GM12864 (cell line): ENCODE data around the gene TMEM50A.
A peak's percentile ranks its signal among the peaks of the same experiment; 100 is the strongest.
"Not testable (repeated sequence)": the region's sequence is repeated elsewhere in the genome, so short reads cannot be mapped to it uniquely, and the experiment has no call there.

ENCODE experiments used
- DNase-seq: peaks from one replicate; pipeline ENCODE4 v3.0.0-alpha.2; 2011; ENCODE audit warnings: low read depth
- H3K4me3 ChIP-seq: 2 replicates; pipeline ENCODE4 v1.5.1; 2011; ENCODE audit warnings: mild to moderate bottlenecking, low read depth, low read length, control low read depth
- TF ChIP-seq, protein P1 (sequence below): IDR thresholded peaks from 2 replicates; pipeline ENCODE4 v1.5.1; 2011; ENCODE audit warnings: low read depth, mild to moderate bottlenecking, moderate library complexity, low read length, control low read depth, inconsistent platforms; ENCODE audit errors: missing control alignments

The TMEM50A gene

DNA sequence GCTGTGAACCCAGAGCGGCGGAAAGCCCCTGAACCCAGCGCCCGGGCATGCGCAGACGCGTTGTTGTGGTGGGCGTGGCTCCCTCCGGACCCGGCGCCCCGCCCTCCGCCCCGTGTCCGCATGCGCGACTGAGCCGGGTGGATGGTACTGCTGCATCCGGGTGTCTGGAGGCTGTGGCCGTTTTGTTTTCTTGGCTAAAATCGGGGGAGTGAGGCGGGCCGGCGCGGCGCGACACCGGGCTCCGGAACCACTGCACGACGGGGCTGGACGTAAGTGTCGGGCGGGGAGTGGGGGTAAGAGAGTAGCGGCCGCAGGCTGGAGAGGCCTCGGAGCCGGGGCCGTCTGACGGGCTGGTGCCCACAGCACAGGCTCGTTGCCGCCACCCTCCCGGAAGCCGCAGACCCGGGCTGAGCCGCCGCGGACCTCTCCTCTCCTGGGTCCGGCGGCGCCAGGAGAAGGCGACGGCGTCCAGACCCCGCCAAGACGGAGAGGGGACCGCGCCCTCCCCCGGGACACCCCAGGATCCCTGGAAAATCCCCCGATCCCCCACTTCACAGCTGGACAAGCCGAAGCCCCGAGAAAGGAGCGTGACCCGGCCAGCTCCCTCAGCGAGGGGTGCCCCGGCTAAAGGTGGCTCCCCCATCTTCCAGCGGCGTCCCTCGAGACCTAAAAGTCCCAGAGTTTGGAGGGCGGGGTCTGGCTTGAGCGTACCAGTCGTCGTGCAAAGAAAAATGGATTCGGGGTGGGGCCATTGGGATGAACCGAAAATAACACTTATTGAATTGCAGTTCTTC, at the start of gene TMEM50A:
Gene TMEM50A, plus strand, starts transcription at position 147 of the 794 bp plus-strand sequence. CDS start 2,153 bp downstream, outside the sequence.
- peak; percentile 59 for DNase-seq

DNA sequence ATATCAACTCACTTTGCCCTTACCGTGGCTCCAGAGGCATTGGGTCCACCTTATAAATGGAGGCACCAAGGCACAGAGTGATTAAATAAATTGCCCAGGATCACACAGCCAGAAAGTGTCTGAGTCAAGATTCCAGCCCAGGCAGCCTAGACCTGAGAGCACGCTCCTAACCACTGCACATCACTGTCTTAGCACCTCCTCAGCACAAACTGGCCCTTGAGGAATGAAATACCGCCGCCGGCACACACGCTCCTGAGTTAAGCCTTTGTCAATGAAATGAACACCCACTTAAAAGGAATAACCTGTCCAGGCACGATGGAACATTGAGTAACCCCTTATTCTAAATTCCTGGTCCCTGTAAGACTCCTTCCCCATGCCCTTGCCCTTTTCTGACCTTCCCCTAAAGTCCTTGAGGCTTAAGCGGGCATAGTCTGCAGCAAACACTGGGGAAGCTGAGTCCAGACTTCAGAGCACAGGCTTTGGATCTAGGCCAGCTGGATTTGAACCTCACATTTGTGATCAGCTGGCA, 49.5 kb upstream of the TMEM50A start:
- DNase-seq = not testable (repeated sequence)

More for the DNA sequence above, at the start of gene TMEM50A:
- TF ChIP-seq, protein P1, sequence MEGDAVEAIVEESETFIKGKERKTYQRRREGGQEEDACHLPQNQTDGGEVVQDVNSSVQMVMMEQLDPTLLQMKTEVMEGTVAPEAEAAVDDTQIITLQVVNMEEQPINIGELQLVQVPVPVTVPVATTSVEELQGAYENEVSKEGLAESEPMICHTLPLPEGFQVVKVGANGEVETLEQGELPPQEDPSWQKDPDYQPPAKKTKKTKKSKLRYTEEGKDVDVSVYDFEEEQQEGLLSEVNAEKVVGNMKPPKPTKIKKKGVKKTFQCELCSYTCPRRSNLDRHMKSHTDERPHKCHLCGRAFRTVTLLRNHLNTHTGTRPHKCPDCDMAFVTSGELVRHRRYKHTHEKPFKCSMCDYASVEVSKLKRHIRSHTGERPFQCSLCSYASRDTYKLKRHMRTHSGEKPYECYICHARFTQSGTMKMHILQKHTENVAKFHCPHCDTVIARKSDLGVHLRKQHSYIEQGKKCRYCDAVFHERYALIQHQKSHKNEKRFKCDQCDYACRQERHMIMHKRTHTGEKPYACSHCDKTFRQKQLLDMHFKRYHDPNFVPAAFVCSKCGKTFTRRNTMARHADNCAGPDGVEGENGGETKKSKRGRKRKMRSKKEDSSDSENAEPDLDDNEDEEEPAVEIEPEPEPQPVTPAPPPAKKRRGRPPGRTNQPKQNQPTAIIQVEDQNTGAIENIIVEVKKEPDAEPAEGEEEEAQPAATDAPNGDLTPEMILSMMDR = no peak
- H3K4me3 ChIP-seq = peak within 1 kb of the TSS; percentile 87

DNA sequence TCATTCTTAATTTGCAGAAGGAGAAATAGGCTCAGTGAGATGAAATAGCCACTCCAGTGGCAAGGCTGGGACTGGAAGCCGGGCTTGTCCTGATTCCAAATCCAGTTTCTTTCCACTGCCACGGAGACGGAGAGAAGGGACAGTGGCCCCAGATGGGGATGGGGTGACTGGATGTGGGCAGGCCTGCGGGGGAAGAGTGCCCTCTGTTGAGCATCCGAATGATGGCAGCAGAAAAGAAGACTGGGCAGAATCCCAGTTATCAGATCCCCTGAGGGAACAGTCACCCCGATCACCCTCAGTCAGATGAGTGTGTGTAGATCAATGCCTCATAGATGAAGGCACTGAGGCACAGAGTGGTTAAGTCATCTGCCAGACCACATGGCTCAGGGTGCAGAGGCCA, 48.1 kb upstream of the TMEM50A start:
- not testable (repeated sequence) for DNase-seq, H3K4me3 ChIP-seq

More for the DNA sequence above, 49.5 kb upstream of the TMEM50A start:
- not testable (repeated sequence) for H3K4me3 ChIP-seq

DNA sequence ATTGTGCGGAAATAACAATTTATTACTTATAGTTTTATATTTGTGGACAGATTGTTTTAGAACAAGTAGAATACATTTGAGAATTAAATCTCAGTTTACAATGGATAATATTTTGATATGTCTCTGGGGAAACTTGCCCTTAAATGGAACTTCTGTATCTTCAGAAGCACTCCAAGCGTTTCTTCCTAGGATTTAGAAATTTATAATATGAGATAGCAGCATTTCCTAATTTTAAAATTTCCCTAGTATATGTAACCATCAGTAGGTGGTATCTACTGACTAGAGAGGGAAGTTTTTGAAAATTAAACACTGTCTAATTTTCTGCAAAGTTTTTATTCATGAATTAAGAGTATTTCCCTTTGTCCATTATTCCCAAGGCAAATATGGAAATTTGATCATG, 44.7 kb upstream of the TMEM50A start:
- H3K4me3 ChIP-seq, DNase-seq: not testable (repeated sequence)

DNA sequence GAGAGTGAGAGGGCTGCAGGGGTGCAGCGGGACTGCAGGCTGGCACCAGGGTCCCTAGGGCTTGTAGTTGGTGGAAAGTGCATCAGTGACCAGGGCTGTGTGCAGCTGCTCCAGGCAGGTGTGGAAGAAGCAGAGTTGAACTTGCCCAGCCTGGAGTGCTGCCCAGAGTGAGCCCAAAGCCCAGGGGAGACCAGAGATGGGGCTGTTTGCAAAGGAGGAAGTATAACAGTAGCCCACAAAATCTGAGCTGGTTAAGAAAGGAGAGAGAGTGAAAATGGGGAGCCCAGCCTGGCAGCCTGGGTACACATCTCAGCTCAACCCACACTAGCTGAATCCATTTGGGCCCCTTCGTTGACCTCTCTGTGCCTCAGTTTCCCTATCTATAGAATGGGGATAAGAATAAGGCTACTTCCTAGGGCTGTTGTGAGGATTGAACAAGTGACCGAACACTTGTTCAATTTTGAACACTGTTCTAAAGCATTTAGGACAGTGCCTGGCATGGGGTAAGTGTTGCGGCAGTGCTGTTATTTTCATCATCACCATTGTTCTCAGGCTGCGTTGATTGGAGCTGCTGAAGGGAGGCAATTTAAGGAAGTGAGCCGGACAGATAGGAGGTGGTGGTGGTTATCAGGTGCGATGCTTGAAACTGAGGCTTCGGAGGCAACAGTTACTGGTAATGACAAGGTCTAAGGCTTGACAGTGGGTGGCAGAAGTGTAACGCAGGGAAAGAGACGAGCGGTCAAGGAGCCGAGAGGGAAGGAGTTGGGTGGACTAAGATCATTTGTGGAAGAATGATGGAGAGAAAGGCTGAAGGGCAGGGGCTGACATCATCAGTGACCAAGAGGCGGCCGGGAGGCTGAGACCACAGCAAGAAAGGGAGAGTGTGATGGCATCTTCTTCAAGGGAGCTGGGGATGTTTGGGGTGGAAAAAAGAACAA, 43.0 kb upstream of the TMEM50A start:
- not testable (repeated sequence) for DNase-seq, H3K4me3 ChIP-seq

DNA sequence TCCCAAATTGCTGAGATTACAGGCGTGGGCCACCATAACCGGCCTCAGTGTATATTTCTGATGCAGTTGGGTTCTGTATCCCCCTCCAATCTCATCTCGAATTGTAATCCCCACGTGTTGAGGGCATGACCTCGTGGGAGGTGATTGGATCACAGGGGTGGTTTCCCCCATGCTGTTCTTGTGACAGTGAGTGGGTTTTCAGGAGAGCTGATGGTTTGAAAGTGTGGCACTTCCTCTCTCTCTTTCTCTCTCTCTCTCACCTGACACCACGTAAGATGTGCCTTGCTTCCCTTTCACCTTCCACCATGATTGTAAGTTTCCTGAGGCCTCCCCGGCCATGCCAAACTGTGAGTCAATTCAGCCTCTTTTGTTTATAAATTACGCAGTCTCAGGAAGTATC, 41.6 kb upstream of the TMEM50A start:
- not testable (repeated sequence) for H3K4me3 ChIP-seq, DNase-seq

DNA sequence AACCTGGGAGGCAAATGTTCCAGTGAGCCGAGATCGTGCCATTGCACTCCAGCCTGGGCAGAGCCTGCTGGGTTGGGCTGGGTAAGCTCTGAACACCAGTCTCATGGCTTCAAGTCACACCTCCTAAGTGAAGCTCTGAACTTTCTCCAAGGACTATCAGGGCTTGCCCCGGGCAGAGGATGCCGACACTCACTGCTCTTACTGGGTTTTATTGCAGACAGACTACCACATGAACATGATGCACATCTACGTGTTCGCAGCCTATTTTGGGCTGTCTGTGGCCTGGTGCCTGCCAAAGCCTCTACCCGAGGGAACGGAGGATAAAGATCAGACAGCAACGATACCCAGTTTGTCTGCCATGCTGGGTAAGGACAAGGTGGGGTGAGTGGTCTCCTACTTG, 37.4 kb upstream of the TMEM50A start:
- not testable (repeated sequence) for H3K4me3 ChIP-seq, DNase-seq

DNA sequence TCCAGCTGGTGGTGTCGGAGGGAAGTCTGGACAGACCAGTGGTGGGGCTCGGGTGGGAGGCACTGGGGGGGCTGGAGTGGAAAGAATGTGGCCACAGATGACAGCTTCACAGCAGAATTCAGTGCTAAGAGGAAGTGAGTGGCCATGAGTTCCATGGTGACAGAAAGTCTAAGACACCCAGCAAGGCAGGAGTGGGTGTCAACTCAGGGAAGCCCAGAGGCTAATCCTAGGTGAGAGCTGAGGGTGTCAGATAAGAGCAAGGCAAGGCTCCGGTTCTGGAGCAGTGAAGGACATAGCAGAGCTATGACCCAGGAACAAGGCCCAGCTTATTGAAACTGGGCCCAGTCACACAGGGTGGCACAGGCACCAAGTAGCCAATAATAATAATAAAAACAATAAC, 35.8 kb upstream of the TMEM50A start:
- H3K4me3 ChIP-seq, DNase-seq: not testable (repeated sequence)

DNA sequence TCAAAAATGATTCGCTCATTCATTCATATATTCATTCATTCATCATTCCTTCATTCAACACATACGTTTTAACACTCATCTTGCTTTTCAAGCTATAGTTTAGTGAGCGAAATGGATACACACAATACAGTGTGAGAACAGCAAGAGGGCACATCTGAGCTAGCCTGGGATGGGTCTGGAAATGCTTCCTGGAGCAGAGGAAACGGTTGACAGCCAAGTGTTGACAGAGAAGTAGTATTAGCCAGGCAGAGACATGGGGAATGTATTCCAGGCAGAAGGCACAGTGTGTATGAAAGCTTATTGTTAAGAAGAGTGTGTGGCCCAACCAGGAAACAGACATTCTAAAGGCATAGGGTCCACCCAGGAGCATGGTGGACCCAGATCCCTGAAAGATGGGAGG, 33.2 kb upstream of the TMEM50A start:
- DNase-seq, H3K4me3 ChIP-seq: not testable (repeated sequence)

DNA sequence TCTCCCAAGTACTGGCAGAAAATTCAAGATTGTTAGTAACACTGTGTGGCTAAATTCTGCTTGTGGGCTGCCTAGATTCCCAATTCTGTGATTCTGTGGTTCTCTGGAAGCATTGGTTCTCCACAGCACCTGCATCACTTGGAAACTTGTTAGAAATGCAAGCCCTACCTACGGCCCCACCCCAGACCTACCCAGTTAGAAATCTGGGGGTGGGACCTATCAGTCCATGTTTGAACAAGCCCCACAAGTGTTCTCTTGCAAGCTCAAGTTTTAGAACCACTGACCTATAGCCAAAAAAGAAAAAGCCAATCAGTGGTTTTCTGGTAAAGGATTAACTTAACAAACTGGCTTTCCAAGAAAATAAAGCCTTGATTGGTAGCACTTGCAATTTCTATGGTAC, 30.0 kb upstream of the TMEM50A start:
- DNase-seq = not testable (repeated sequence)

DNA sequence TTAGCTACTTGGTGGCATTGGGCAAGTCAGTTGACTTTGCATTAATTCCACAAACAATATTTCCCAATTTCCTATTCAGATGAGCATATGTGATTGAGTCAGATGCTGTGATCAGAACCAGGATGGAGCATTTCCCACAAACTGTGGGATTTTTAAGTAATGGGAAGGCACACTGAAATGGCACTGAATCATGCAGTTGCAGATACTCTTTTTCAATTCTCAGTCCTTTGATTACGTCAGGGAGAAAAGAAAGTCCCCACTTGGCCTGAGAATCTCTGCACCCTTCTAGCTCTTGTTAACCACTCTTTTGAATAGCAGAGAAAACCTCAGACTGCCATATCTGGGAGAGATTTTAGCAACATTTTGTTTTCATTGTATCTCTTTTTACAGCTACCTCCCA, 29.0 kb upstream of the TMEM50A start:
- not testable (repeated sequence) for H3K4me3 ChIP-seq, DNase-seq

More for the DNA sequence above, 30.0 kb upstream of the TMEM50A start:
- not testable (repeated sequence) for H3K4me3 ChIP-seq

DNA sequence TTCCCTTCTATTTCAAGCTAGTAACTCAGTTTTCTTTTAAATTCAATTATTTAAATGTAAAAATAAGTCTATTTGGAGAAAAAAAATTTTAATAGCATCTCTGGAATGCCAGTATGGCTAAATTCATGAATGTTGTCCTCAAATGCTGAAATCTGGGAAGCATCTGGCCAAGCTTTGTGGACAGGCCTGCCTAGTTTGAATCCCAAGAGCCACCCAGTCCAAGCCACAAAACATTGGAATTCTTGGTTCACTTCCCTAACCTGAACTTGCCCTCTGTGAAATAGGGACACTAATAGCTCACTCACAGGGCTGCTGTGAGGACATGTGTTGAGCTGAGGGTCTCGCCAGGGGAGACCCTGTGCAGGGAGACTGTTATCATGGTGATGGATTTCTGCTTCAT, 28.6 kb upstream of the TMEM50A start:
- H3K4me3 ChIP-seq, DNase-seq: not testable (repeated sequence)

DNA sequence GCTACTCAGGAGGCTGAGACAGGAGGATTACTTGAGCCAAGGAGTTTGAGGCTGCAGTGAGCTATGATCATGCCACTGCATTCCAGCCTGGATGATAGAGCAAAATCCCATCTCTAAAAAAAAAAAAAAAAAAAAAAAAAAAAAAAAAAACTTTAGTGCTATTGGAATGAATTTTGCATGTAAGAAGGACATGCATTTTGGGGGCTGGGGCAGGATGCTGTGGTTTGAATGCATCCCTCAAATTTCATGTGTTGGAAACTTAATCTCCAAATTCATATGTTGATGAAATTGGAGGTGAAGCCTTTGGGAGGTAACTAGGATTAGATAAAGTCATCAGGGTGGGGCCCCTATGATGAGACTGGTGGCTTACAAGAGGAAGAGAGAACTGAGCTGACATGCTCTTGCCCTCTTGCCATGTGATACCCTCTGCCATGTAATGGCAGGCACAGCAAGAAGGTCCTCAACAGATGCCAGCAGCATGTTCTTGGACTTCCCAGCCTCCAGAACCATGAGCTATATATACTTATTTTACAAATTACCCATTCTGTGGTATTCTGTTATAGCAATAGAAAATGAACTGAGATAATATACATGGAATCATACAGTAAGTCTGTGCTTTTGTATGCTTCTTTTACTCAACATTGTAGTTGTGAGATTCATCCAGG, 25.2 kb upstream of the TMEM50A start:
- H3K4me3 ChIP-seq, DNase-seq: not testable (repeated sequence)

DNA sequence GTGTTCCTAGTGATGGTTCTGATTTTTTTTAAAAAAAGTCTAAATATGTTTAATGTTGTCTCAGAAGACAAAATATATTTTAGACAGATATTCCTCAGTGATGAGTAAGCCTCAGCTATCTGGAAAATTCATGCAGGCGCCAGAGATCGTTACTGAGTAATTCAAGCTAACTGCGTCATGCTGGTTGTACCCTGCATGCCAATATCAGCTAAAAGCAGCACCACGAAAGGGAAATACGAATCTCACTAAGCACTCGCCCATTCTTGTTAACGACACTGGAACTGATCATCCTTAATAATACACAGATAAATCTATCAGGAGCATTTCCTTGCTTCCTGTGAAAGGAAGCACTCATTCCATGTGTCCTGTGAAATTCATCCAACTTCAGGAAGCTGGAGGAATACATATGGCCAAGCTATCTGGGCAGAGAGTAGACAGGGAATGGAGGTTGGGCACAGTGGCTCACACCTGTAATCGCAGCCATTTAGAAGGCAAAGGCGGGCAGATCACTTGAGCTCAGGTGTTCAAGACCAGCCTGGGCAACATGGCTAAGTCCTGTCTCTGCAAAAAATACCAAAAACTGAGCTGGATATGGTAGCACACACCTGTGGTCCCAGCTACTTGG, 17.7 kb upstream of the TMEM50A start:
- not testable (repeated sequence) for DNase-seq, H3K4me3 ChIP-seq

DNA sequence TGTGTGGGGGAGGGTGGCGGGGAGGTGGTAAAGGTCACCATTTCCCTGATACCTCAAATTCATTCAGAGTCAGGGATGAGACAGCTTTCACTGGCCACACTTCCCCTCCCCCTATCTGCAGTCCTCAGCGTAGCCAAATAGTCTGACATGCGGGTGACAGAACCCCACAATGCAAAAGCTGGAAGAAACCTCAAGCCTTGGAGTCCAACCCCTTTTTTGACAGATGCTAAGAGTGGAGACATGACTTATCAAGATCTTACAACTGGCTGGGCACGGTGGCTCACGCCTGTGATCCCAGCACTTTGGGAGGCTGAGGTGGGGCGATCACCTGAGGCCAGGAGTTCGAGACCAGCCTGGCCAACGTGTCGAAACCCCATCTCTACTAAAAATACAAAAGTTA, 16.0 kb upstream of the TMEM50A start:
- DNase-seq, H3K4me3 ChIP-seq: not testable (repeated sequence)

DNA sequence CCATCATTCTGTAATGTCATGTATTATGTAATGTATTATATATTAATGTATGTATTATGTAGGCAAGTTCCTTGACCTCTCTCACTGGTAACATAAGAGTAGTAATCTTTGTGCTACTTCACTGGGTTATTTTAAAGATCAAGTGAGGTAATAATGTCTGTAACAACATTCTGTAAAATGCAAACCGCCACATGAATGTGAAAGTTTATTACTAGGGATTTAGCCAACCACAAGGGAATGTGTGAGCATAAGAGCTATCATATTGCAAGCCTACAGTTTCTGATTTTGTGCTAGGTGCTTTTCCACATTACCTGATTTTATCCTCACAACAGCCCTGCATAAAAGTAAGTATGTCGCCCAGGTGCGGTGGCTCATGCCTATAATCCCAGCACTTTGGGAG, 13.7 kb upstream of the TMEM50A start:
- DNase-seq, H3K4me3 ChIP-seq: not testable (repeated sequence)
